HG02943 (cell line): ENCODE results near the gene UEVLD.
"Not testable (repeated sequence)": the region's sequence is repeated elsewhere in the genome, so short reads cannot be mapped to it uniquely, and the experiment has no call there.

Experiments
- ATAC-seq: cut with Tn5 transposase; IDR thresholded peaks from one replicate; pipeline ENCODE4 v1.9.1; 2021; ENCODE audit warnings: mild to moderate bottlenecking, low read depth, moderate library complexity; ENCODE audit not compliant: unreplicated experiment

UEVLD gene

GRCh38 chr11:18588297-18589252 is at the start of gene UEVLD:
Gene UEVLD (minus strand): TSS chr11:18588734. CDS start chr11:18588654, 80 bp downstream.
- ATAC-seq: no peak

- ATAC-seq: peak; percentile 92
Measured at GRCh38 chr11:18634140-18635032, 45.9 kb upstream of the UEVLD start, which contains the start of gene SPTY2D1. Gene SPTY2D1 (minus strand): TSS chr11:18634342. CDS start chr11:18634257, 85 bp downstream.

GRCh38 chr11:18633256-18634139 is 45.0 kb upstream of the UEVLD start:
- peak; percentile 64 for ATAC-seq

- no peak for ATAC-seq
Measured at GRCh38 chr11:18632841-18633240, 44.3 kb upstream of the UEVLD start.

- ATAC-seq: no peak
Measured at GRCh38 chr11:18624161-18624560, 35.6 kb upstream of the UEVLD start.

- ATAC-seq: no peak
Measured at GRCh38 chr11:18623707-18624106, 35.2 kb upstream of the UEVLD start.

GRCh38 chr11:18618342-18619025 is 29.9 kb upstream of the UEVLD start:
- ATAC-seq: no peak

GRCh38 chr11:18617688-18618341 is 29.3 kb upstream of the UEVLD start:
- ATAC-seq: no peak

- peak; percentile 80 for ATAC-seq
Measured at GRCh38 chr11:18615628-18616392, 27.3 kb upstream of the UEVLD start.

- ATAC-seq: no peak
Measured at GRCh38 chr11:18614667-18615066, 26.1 kb upstream of the UEVLD start.

GRCh38 chr11:18612394-18612793 is 23.9 kb upstream of the UEVLD start:
- no peak for ATAC-seq

- ATAC-seq: no peak
Measured at GRCh38 chr11:18611196-18611595, 22.7 kb upstream of the UEVLD start.

- ATAC-seq: no peak
Measured at GRCh38 chr11:18608376-18608775, 19.8 kb upstream of the UEVLD start.

GRCh38 chr11:18600915-18601569 is 12.5 kb upstream of the UEVLD start:
- ATAC-seq: no peak

- ATAC-seq: no peak
Measured at GRCh38 chr11:18599739-18600230, 11.3 kb upstream of the UEVLD start, which contains the start of gene MISFA. Gene MISFA (plus strand): TSS chr11:18599789. CDS start chr11:18599929, 140 bp downstream.

- ATAC-seq: no peak
Measured at GRCh38 chr11:18594999-18595749, 6.6 kb upstream of the UEVLD start.

GRCh38 chr11:18594088-18594487 is 5.6 kb upstream of the UEVLD start:
- not testable (repeated sequence) for ATAC-seq
